Activated CD4-positive, alpha-beta T cell treated with anti-CD3 and anti-CD28 coated beads, Interleukin-2, amount 50 U/mL, for 1 hour (primary cell): ENCODE results near the gene NONO.
"Not testable (repeated sequence)": the region's sequence is repeated elsewhere in the genome, so short reads cannot be mapped to it uniquely, and the experiment has no call there.

ENCODE experiments used
- DNase-seq: peaks from one replicate; pipeline ENCODE4 v3.0.0-alpha.2; 2020

Gene NONO

GRCh38 chrX:71283403-71284143, at the start of gene NONO:
Gene NONO, plus strand, starts transcription at chrX:71283635. Its CDS starts 7,003 bp downstream, at chrX:71290638.
- peak; percentile 72 for DNase-seq

GRCh38 chrX:71235482-71235881, 48.0 kb upstream of the NONO start:
- no peak for DNase-seq

GRCh38 chrX:71236836-71237235, 46.6 kb upstream of the NONO start:
- DNase-seq = no peak

GRCh38 chrX:71239781-71240180, 43.7 kb upstream of the NONO start:
- DNase-seq = no peak

GRCh38 chrX:71241301-71241700, 42.1 kb upstream of the NONO start:
- DNase-seq = no peak

- no peak for DNase-seq
These were observed 38.9 kb upstream of the NONO start for GRCh38 chrX:71244359-71245128.

GRCh38 chrX:71245159-71245558, 38.3 kb upstream of the NONO start:
- DNase-seq = no peak

GRCh38 chrX:71250841-71251240, 32.6 kb upstream of the NONO start:
- no peak for DNase-seq

GRCh38 chrX:71251466-71251973, 31.9 kb upstream of the NONO start:
- DNase-seq = no peak

- no peak for DNase-seq
These were observed 31.2 kb upstream of the NONO start for GRCh38 chrX:71252221-71252620.

GRCh38 chrX:71253253-71254091, 30.0 kb upstream of the NONO start:
- DNase-seq = peak; percentile 27

- peak; percentile 67 for DNase-seq
These were observed 29.1 kb upstream of the NONO start, which contains the start of gene ZMYM3 for GRCh38 chrX:71254092-71254963. Gene ZMYM3, minus strand, starts transcription at chrX:71254140. Its CDS starts 885 bp downstream, at chrX:71253255.

GRCh38 chrX:71256051-71256450, 27.4 kb upstream of the NONO start:
- DNase-seq = no peak

GRCh38 chrX:71256856-71257255, 26.6 kb upstream of the NONO start:
- no peak for DNase-seq

GRCh38 chrX:71268624-71269023, 14.8 kb upstream of the NONO start:
- DNase-seq = not testable (repeated sequence)

GRCh38 chrX:71269801-71270395, 13.5 kb upstream of the NONO start:
- no peak for DNase-seq

- DNase-seq = not testable (repeated sequence)
These were observed 11.1 kb upstream of the NONO start for GRCh38 chrX:71272313-71272712.

- DNase-seq = not testable (repeated sequence)
These were observed 2.1 kb upstream of the NONO start for GRCh38 chrX:71281300-71281699.

GRCh38 chrX:71282514-71283402, 677 bp upstream of the NONO start:
- DNase-seq = peak; percentile 37

- DNase-seq = no peak
These were observed 2.5 kb downstream of the NONO start for GRCh38 chrX:71285929-71286328.
